ENCODE measurements around the gene THOC7. TPM values are rescaled to one million over a fixed set of nuclear protein-coding genes. Genes with fewer than 3 reads are reported as not detected.

THOC7 gene
- polyA plus RNA-seq, 5 donors: 70.9 to 91.9 (median 78.4) TPM

Other genes starting within 250 kb of the THOC7 start
- gene SNTN, start 211.1 kb downstream of the THOC7 start, polyA plus RNA-seq (ENCODE audit: insufficient read depth in 1 of 5, insufficient read length in 5 of 5, low replicate concordance in 1 of 5): 10 to 100 TPM in 3 of 5 donors, 1 to 10 TPM in 2; 3.1 to 19.2 (median 14.6) TPM
- gene C3orf49, start 44.5 kb downstream of the THOC7 start, polyA plus RNA-seq (ENCODE audit: insufficient read depth in 1 of 5, insufficient read length in 5 of 5, low replicate concordance in 1 of 5): 1 to 10 TPM in 2 of 5 donors, under 1 TPM in 3; 0.36 to 1.3 (median 0.81) TPM
- gene ATXN7, start 62 bp upstream of the THOC7 start, polyA plus RNA-seq (ENCODE audit: insufficient read depth in 1 of 5, insufficient read length in 5 of 5, low replicate concordance in 1 of 5): 10 to 100 TPM; 16.4 to 27.5 (median 26.1) TPM
- gene SCAANT1, start 48.6 kb upstream of the THOC7 start, polyA plus RNA-seq (ENCODE audit: insufficient read depth in 1 of 5, insufficient read length in 5 of 5, low replicate concordance in 1 of 5): 1 to 10 TPM; 1.1 to 2.7 (median 1.4) TPM
- 100 to 1,000 TPM in 2 of 5 donors, 10 to 100 TPM in 3; 85.1 to 114 (median 93.5) TPM for gene PSMD6, start 159.7 kb upstream of the THOC7 start, polyA plus RNA-seq (ENCODE audit: insufficient read depth in 1 of 5, insufficient read length in 5 of 5, low replicate concordance in 1 of 5)

All from right lung (tissue), 5 donors.